Posterior vena cava (tissue), 2 donors: ENCODE results near the gene TBX4. TPM values are rescaled to one million over a fixed set of nuclear protein-coding genes. Genes with fewer than 3 reads are reported as not detected.

ENCODE experiments used
- DNase-seq: peaks from one replicate; pipeline ENCODE4 v3.0.0-alpha.2; 2020; ENCODE audit warnings: low spot score
- intact Hi-C, 2 donors: fragments of 100-400 bp; cut with DNase I; formaldehyde crosslinking; loops; one replicate each; pipeline versions ENCODE4 v1.14.1 to v1.14.2; 2022 to 2023
- total RNA-seq, 2 donors: library from RNA; stranded (reverse); fragmentation: NEBNext Ultra II Directional; extraction: Animal tissue kit (Norgen Biotek cat#: 25700); gene quantifications; one replicate each; pipeline ENCODE4 v1.2.1, GENCODE V29; 2021
- donor health status: DM: yes; HTN: yes; CAD: no.
- donor health status: DM: yes; HTN: yes; CAD: no.

Gene TBX4
- total RNA-seq, 2 donors from 2014 or later, result 0.24 TPM; not detected in 1

GRCh38 chr17:61412143-61412859 is 39.9 kb upstream of the TBX4 start:
- peak; percentile 94 for DNase-seq

DNA sequence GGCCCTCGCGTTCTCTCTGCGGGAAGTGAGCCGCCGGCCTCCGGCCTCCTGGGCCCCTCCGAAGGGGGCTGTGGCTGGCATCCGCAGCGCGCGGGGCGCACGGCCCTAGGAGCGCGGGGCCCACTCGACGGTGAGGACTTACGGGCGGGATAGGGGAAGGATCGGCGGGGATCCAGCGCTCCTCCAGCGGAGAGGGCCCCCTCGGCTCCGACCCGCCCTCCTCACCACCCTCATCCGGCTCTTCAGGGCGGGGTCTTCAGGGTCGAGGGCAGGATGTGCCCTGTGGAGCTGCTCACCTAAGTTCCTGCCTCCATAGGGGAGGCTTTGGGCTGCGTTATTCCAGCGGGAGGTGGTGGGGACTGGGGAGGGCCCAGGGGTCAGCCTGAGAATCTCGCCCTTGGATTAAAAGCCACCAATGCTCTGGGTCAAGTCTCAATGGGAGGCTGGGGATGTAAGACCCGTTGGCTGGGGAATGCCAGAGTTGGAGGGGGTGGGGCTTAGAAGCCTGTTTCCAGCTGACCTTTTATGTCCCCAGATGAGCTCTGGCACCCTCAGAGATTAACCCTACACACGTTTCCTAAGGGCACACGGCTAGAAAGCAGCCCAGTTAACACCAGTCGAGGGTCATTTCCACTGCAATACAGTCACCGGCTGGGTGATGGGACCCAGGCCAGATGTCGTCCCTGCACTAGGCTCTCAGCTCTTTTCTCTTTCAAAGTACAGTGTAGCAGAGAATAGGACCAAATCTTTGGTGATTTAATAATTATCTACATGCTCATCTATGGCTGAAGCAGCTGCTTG is 39.2 kb upstream of the TBX4 start:
- peak; percentile 72 for DNase-seq
- intact Hi-C loops, result loop anchor here in 1 of 2 donors (2.0 to 5.0 kb wide), 3 partner anchors 74 to 690 kb away; no protein-coding TSS in a partner anchor

More at GRCh38 chr17:61412143-61412859, 39.9 kb upstream of the TBX4 start:
- intact Hi-C loops, result loop anchor here in 1 of 2 donors (2.0 to 5.0 kb wide), 3 partner anchors 74 to 690 kb away; no protein-coding TSS in a partner anchor

- peak; percentile 15 for DNase-seq
- intact Hi-C loops, result loop anchor here in 1 of 2 donors (2.0 to 5.0 kb wide), 3 partner anchors 73 to 691 kb away; no protein-coding TSS in a partner anchor
Measured at GRCh38 chr17:61413661-61414126, 38.5 kb upstream of the TBX4 start.

DNA sequence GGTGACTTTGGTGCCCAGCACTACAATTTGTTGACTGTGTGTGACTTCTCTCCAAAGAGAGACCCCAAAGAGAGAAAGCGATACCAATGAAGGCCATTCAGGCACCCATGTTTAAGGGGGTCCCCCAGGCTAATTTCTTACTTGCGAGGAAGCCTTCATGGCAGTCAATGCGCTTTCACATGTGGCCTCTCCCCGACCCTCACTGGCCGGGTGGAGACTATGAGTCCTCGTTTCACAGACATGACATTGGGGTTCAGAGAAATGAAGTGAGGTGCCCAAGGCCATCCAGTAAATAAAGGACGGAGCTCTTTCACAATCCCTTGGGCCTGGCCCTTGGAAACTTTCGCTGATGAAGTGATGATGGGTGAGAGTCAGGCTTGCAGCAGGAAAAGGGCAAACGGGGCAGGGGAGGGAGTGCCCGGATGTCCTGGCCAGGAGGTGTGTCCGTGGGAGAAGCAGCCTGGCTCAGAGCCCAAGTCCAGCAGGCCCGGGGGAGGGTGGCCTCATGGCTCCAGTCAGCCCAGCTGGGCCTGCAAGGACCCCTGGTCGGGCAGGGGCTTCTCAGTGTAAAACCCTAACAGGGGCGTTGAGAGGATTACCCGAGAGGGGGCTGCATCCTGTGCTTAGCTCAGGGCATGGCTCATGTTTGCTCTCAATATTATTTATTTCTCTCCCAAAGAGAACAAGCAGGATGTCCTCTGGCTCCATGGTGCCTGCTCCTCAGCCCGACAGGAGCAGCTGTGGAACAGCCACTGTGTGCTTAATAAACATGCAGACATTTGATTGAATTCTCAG is 37.9 kb upstream of the TBX4 start:
- DNase-seq, result peak; percentile 78
- intact Hi-C loops, result loop anchor here in 1 of 2 donors (5.0 kb wide), 1 partner anchor 138 kb away; no protein-coding TSS in a partner anchor

- intact Hi-C loops, result loop anchor here (5.0 kb wide), 1 partner anchor 137 kb away; no protein-coding TSS in a partner anchor
- DNase-seq, result peak; percentile 34
Measured at GRCh38 chr17:61414936-61415251, 37.3 kb upstream of the TBX4 start.

- intact Hi-C loops, result loop anchor here in 1 of 2 donors (5.0 kb wide), 1 partner anchor 137 kb away; no protein-coding TSS in a partner anchor
- peak; percentile 70 for DNase-seq
Measured at GRCh38 chr17:61415374-61416210, 36.6 kb upstream of the TBX4 start.

DNA sequence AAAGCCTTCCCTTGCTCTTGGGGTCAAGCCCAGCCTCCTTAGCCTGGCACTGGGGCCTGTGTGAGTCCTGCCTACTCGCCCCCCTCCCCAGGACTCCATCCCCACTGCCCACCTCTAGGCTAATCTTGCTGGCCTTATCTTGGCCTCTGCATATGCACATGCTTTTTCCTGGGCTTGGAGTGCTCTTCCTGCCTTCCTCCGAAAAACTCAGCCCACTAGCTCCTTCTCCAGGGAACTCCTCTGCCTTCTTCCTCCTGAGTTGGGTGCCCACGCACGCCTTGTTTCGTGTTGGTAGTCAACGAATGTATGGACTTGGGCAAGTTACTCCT is 36.0 kb upstream of the TBX4 start:
- DNase-seq, result no peak
- intact Hi-C loops, result loop anchor here in 1 of 2 donors (5.0 kb wide), 1 partner anchor 136 kb away; no protein-coding TSS in a partner anchor

- intact Hi-C loops, result loop anchor here (1.0 to 5.0 kb wide), 2 partner anchors 45 to 136 kb away; no protein-coding TSS in a partner anchor
- peak; percentile 95 for DNase-seq
Measured at GRCh38 chr17:61416540-61417363, 35.5 kb upstream of the TBX4 start.

- DNase-seq, result no peak
- intact Hi-C loops, result loop anchor here in 1 of 2 donors (5.0 kb wide), 1 partner anchor 134 kb away; no protein-coding TSS in a partner anchor
Measured at GRCh38 chr17:61418449-61418848, 33.8 kb upstream of the TBX4 start.

DNA sequence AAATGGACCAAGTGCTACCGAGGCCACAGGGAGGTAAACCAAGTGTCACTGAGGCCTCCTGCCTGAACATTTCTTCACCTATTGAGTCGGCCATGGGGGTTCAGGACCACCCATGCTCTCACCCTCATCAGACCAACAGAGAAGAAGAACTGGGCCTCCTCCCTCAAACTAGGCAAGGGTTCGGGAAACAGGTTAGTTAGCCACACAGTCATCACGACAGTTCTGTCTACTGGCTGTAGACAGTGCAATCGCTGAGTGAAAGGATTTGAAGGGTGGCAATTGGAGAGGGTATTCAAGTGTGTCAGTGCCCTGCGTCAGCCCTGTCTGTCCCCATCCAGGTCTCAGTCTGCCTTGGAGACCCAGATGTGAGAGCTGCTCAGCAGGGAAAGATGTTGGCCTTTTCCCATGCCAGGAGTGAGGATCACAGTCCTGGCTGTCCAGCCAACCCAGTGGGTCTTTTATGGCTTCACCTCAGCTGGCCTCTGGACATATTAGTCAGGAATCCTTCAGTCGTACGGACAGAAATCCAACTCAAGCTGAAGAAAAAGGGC is 32.7 kb upstream of the TBX4 start:
- DNase-seq, result peak; percentile 37
- intact Hi-C loops, result loop anchor here in 1 of 2 donors (5.0 kb wide), 1 partner anchor 133 kb away; no protein-coding TSS in a partner anchor

DNA sequence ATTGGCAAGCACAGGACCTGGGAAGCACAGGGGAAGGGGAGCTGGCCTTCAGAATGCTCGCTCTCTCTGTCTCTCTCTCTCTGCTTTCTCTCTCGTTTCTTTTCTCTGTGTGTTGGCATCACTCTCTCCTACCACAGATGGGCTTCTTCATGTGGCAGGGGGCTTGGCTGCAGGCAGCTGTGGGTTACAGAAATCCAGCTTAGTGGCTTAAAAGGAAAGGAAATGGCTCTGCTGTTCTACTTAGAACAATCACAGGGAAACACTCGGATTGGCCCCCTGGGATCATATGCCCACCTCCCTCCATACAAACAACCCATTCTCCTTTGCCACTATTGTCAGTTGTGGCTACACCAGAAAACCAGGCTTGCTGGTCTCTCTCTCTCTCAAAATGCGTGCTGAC is 32.2 kb upstream of the TBX4 start:
- intact Hi-C loops, result no loop called here

DNA sequence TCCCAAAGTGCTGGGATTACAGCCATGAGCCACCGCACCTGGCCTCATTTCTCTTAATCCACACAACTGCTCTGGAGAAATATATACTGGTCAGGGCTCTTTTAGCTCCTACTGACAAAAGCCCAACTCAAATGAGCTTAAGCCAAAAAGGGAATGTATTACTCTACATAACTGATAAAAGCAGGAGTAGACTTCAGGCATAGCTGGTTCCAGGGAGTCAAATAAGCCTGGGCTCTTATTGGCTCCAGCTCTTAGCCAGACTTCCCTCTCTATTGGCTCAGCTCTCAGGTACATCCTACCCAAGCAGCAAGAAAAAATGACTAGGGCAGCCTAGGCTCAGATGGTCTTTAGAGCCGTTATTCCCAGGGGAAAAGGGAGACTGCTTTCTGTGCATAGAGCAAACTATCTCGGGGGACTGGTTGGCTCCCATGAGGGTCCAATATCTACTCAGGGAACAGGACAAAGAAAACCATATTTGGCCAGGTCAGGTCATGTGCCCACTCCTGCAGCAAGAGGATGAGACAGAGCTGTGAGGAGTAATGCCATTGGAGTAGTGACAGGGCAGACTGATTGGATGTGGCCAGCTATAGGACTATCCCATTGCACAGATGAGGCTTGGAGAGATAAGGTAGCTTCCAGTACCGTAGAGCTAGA is 31.4 kb upstream of the TBX4 start:
- intact Hi-C loops, result no loop called here
- peak; percentile 11 for DNase-seq

More for the DNA sequence above, 32.2 kb upstream of the TBX4 start:
- DNase-seq, result peak; percentile 11

DNA sequence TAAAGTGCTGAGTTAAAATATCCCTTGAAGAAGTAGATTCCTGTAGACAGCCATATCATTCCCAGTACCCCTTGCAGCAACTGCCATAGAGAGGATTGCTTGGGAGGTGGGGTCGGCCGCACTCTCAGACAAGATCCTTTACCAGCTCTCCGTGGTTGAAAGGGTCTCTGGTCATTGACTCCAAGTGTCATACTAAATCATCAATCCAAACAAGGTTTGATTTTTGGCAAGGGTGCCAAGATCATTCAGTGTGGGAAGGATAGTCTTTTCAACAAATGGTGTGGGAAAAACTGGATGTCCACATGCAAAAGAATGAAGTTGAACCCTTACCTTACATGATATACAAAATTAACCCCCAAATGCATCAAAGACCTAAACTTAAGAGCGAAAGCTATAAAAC is 30.8 kb upstream of the TBX4 start:
- intact Hi-C loops, result no loop called here
- peak; percentile 11 for DNase-seq

GRCh38 chr17:61422116-61422799 is 30.0 kb upstream of the TBX4 start:
- no peak for DNase-seq
- intact Hi-C loops, result no loop called here

- DNase-seq, result no peak
- intact Hi-C loops, result no loop called here
Measured at GRCh38 chr17:61422869-61423268, 29.4 kb upstream of the TBX4 start.
